Endothelial cell of umbilical vein (primary cell): ENCODE measurements around the gene KRT26. TPM values are rescaled to one million over a fixed set of nuclear protein-coding genes. Genes with fewer than 3 reads are reported as not detected.

Source experiments
- BruUV-seq: library from RNA; stranded (reverse); fragments of 400-500 nt; replicated peaks from 2 replicates; lab custom pipeline; 2021; lab: Mats Ljungman, UMichigan
- CTCF ChIA-PET: fragments of 300-600, 350-600 bp; sonication (Branson Sonifier 250); formaldehyde crosslinking; loops from one replicate; lab custom pipeline; 2021; ENCODE audit warnings: antibody characterized with exemption, inconsistent platforms; lab: Charles Lee
- POLR2A ChIA-PET: fragments of 300-600, 350-600 bp; sonication (Branson Sonifier 250); formaldehyde crosslinking; loops from one replicate; lab custom pipeline; 2021; ENCODE audit warnings: antibody characterized with exemption, inconsistent platforms; lab: Charles Lee
- DNase-seq: peaks from one replicate; pipeline ENCODE4 v3.0.0-alpha.2; 2011; ENCODE audit warnings: low read depth, low spot score
- FAIRE-seq: peaks from 2 replicates; lab custom pipeline; 2011; peaks lifted over from hg19 to GRCh38; lab: Jason Lieb, UNC
- H2AFZ ChIP-seq: 2 replicates; pipeline ENCODE4 v1.6.0; 2012; ENCODE audit warnings: low read depth, low read length, control low read depth, inconsistent platforms
- H3K27ac ChIP-seq: 2 replicates; pipeline ENCODE4 v1.5.1; 2011; ENCODE audit warnings: low read depth, mild to moderate bottlenecking, control low read depth, low read length, moderate library complexity; ENCODE audit not compliant: insufficient read depth
- H3K27me3 ChIP-seq, 2 experiments: 2 replicates each; pipeline versions ENCODE4 v1.6.0 to v1.6.1; 2011; ENCODE audit warnings: low read length in 2 of 2, mixed read lengths in 1 of 2; ENCODE audit not compliant: control insufficient read depth in 2 of 2, insufficient read depth in 2 of 2
- H3K36me3 ChIP-seq, 2 experiments: 2 replicates in 1 of 2; 3 replicates in 1 of 2; pipeline ENCODE4 v1.5.1; 2011; ENCODE audit warnings: low read length in 2 of 2, mild to moderate bottlenecking in 1 of 2, moderate library complexity in 1 of 2; ENCODE audit not compliant: control insufficient read depth in 2 of 2, insufficient read depth in 2 of 2; ENCODE audit errors: extremely low read depth in 1 of 2
- H3K4me1 ChIP-seq: 3 replicates; pipeline ENCODE4 v1.5.1; 2011; ENCODE audit warnings: mild to moderate bottlenecking, low read length; ENCODE audit not compliant: control insufficient read depth, insufficient read depth; ENCODE audit errors: extremely low read depth
- H3K4me2 ChIP-seq: 2 replicates; pipeline ENCODE4 v1.6.1; 2011; ENCODE audit warnings: low read length, control low read depth, mixed read lengths; ENCODE audit not compliant: insufficient read depth
- H3K4me3 ChIP-seq, 3 experiments: fragments of 200-600 bp in 1 of 3; sonication (generic), shearing (Covaris generic) in 1 of 3; replicated peaks in 1 of 3; 2 replicates each; pipeline ENCODE4 v1.5.1; 2011 to 2016; ENCODE audit warnings: control low read depth in 3 of 3, low read length in 3 of 3, mild to moderate bottlenecking in 2 of 3, inconsistent platforms in 1 of 3, low read depth in 1 of 3, moderate library complexity in 1 of 3; ENCODE audit not compliant: insufficient read depth in 1 of 3
- H3K79me2 ChIP-seq: 2 replicates; pipeline ENCODE4 v1.6.0; 2012; ENCODE audit warnings: low read length, inconsistent platforms; ENCODE audit not compliant: control insufficient read depth, insufficient read depth
- H3K9ac ChIP-seq: replicated peaks from 2 replicates; pipeline ENCODE3; 2011; ENCODE audit warnings: low read length, control low read depth; ENCODE audit not compliant: insufficient read depth; ENCODE audit errors: extremely low read depth
- H3K9me1 ChIP-seq: replicated peaks from 3 replicates; pipeline ENCODE4 v1.6.0; 2011; ENCODE audit warnings: mild to moderate bottlenecking, low read length; ENCODE audit not compliant: control insufficient read depth, insufficient read depth; ENCODE audit errors: extremely low read depth
- H3K9me3 ChIP-seq: replicated peaks from 2 replicates; pipeline ENCODE4 v1.5.1; 2012; ENCODE audit warnings: low read length, inconsistent platforms; ENCODE audit not compliant: control insufficient read depth, insufficient read depth
- H4K20me1 ChIP-seq: replicated peaks from 2 replicates; pipeline ENCODE3; 2011; ENCODE audit warnings: mild to moderate bottlenecking, low read length; ENCODE audit not compliant: control insufficient read depth, insufficient read depth; ENCODE audit errors: extremely low read depth
- EZH2 ChIP-seq: IDR thresholded peaks from 2 replicates; pipeline ENCODE4 v1.6.1; 2012; ENCODE audit warnings: borderline replicate concordance, low read depth, mild to moderate bottlenecking, moderate library complexity, low read length, inconsistent platforms; ENCODE audit not compliant: severe bottlenecking
- FOS ChIP-seq: IDR thresholded peaks from 2 replicates; pipeline ENCODE4 v1.6.1; 2011; ENCODE audit warnings: mild to moderate bottlenecking, low read length, moderate library complexity, borderline replicate concordance; ENCODE audit not compliant: insufficient read depth
- GATA2 ChIP-seq: IDR thresholded peaks from 2 replicates; pipeline ENCODE4 v1.7.0; 2011; ENCODE audit warnings: low read depth, mild to moderate bottlenecking, moderate library complexity, mixed read lengths, low read length; ENCODE audit not compliant: insufficient read length, insufficient read depth
- JUN ChIP-seq: IDR thresholded peaks from 2 replicates; pipeline ENCODE4 v1.6.1; 2011; ENCODE audit warnings: borderline replicate concordance, low read depth; ENCODE audit not compliant: insufficient read length, insufficient read depth
- MAX ChIP-seq: IDR thresholded peaks from 2 replicates; pipeline ENCODE4 v1.6.1; 2011; ENCODE audit not compliant: insufficient read depth, insufficient read length
- MYC ChIP-seq: IDR thresholded peaks from one replicate; pipeline ENCODE4 v1.6.1; 2011; ENCODE audit warnings: mild to moderate bottlenecking, low read depth, low read length
- POLR2A ChIP-seq: IDR thresholded peaks from 2 replicates; pipeline ENCODE4 v1.6.1; 2012; ENCODE audit warnings: low read depth, mild to moderate bottlenecking, control low read depth, low read length
- POLR2AphosphoS5 ChIP-seq: IDR thresholded peaks from 2 replicates; pipeline ENCODE4 v1.6.1; 2012; ENCODE audit warnings: low read depth, mild to moderate bottlenecking, control low read depth, low read length, moderate library complexity; ENCODE audit not compliant: insufficient read depth
- dilution Hi-C: fragments of 300-500 bp; cut with MboI; formaldehyde crosslinking; loops from one replicate; pipeline ENCODE4 v1.15.0; 2019; ENCODE audit warnings: low sequenced_read_pairs; ENCODE audit not compliant: extremely low pct_ligation_motif_present
- intact Hi-C: fragments of 100-400 bp; cut with micrococcal nuclease; formaldehyde crosslinking; loops from one replicate; pipeline ENCODE4 v1.10.0; 2022
- polyA plus RNA-seq, 4 experiments: library from polyadenylated mRNA; depleted of rRNA in 3 of 4; stranded (reverse) in 3 of 4; unstranded in 1 of 4; fragments of >200 nt; gene quantifications; 2 replicates each; pipeline versions ENCODE4 v1.2.1 to v1.2.3, GENCODE V29; 2011 to 2012; ENCODE audit warnings: missing spikeins in 1 of 4
- total RNA-seq: library from RNA; stranded (reverse); gene quantifications from 2 replicates; pipeline ENCODE4 v1.2.3, GENCODE V29; 2021
- TF ChIP-seq, protein P1 (sequence below), 2 donors: IDR thresholded peaks; 1 replicate in 1 of 2; 2 replicates in 1 of 2; pipeline ENCODE4 v1.5.1; 2011; ENCODE audit warnings: low read length in 2 of 2, mild to moderate bottlenecking in 2 of 2, moderate library complexity in 2 of 2, control low read depth in 1 of 2, inconsistent platforms in 1 of 2, low read depth in 1 of 2; ENCODE audit not compliant: insufficient read depth in 1 of 2; ENCODE audit errors: extremely low read depth in 1 of 2

The KRT26 gene
- total and polyA plus RNA-seq, 2 donors (not counting 3 experiments of a cell fraction or from before 2014, with no cell fraction given): not detected

DNA sequence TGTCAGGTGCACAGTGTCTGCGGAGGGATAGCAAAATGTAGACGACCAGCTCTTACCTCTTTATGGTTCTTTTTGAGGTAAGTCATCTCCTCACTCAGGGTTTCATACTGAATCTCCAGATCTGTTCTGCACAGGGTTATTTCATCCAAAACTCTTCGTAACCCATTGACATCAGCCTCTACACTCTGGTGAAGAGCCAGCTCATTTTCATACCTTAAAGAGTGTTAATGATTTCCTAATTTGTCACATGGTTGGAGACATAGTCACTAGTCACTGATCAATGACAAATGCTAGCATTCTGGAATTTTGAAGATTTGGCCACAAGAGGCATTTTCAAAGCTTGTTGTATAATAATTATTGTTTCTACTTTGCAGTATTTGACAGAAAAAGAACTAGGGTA is 18.2 kb downstream of the KRT26 start:
- FAIRE-seq: no peak
- no peak for DNase-seq
- Histone ChIP-seq H3K9me3 (no peaks in the 10 kb centered on the region), H3K4me2 (no peak overlapping the region), H3K9me1 (no peaks in the 10 kb centered on the region), H3K4me3 (no peak overlapping the region), H3K9ac (no peak overlapping the region), H3K27ac (no peak overlapping the region), H2AFZ (no peak overlapping the region), H3K27me3 (no peaks in the 10 kb centered on the region), H3K36me3 (no peaks in the 10 kb centered on the region), H4K20me1 (no peaks in the 10 kb centered on the region), H3K4me1 (no peaks in the 10 kb centered on the region), H3K79me2 (no peaks in the 10 kb centered on the region)
- dilution Hi-C loops: no loop called here
- ChIA-PET CTCF (no interaction called here), POLR2A (no interaction called here)
- BruUV-seq: no TSS peak
- no peak for TF ChIP-seq POLR2A
- TF ChIP-seq MAX: no peak
- TF ChIP-seq FOS: no peak
- no peak for TF ChIP-seq GATA2
- no peak for TF ChIP-seq JUN
- no peak for TF ChIP-seq MYC
- TF ChIP-seq, protein P1, sequence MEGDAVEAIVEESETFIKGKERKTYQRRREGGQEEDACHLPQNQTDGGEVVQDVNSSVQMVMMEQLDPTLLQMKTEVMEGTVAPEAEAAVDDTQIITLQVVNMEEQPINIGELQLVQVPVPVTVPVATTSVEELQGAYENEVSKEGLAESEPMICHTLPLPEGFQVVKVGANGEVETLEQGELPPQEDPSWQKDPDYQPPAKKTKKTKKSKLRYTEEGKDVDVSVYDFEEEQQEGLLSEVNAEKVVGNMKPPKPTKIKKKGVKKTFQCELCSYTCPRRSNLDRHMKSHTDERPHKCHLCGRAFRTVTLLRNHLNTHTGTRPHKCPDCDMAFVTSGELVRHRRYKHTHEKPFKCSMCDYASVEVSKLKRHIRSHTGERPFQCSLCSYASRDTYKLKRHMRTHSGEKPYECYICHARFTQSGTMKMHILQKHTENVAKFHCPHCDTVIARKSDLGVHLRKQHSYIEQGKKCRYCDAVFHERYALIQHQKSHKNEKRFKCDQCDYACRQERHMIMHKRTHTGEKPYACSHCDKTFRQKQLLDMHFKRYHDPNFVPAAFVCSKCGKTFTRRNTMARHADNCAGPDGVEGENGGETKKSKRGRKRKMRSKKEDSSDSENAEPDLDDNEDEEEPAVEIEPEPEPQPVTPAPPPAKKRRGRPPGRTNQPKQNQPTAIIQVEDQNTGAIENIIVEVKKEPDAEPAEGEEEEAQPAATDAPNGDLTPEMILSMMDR (IDR thresholded peaks at IDR 0.05; ENCODE audit: extremely low read depth in 1 of 2, insufficient read depth in 1 of 2, low read depth in 1 of 2, low read length in 2 of 2): no peak
- TF ChIP-seq POLR2AphosphoS5: no peak
- TF ChIP-seq EZH2: no peak
- intact Hi-C loops: no loop called here
